HepG2 (cell line): ENCODE results near the gene ITIH3. TPM values are rescaled to one million over a fixed set of nuclear protein-coding genes. Genes with fewer than 3 reads are reported as not detected.

ENCODE experiments used
- ATM ChIP-seq: fragments of 450-650 bp; IDR thresholded peaks from 2 replicates; pipeline ENCODE4 v1.7.1; 2017; ENCODE audit warnings: mild to moderate bottlenecking, borderline replicate concordance
- CENPT ChIP-seq: sonication (generic); formaldehyde crosslinking; IDR thresholded peaks from 2 replicates; pipeline ENCODE4 v1.8.0; 2022; ENCODE audit warnings: low read depth, mild to moderate bottlenecking, moderate library complexity, missing genetic modification reagents
- DZIP1 ChIP-seq: sonication (generic); formaldehyde crosslinking; IDR thresholded peaks from 2 replicates; pipeline ENCODE4 v1.5.0; 2020; ENCODE audit warnings: mild to moderate bottlenecking, missing genetic modification reagents
- EHMT2 ChIP-seq: fragments of 200-600 bp; sonication (generic); IDR thresholded peaks from 2 replicates; pipeline ENCODE4 v1.7.0; 2017; ENCODE audit warnings: antibody characterized with exemption, low read depth, low read length, borderline replicate concordance
- ELF3 ChIP-seq: IDR thresholded peaks from 2 replicates; pipeline ENCODE4 v1.6.1; 2016; ENCODE audit warnings: missing genetic modification reagents, missing compliant biosample characterization
- GABPA ChIP-seq, 2 experiments: IDR thresholded peaks; 2 replicates each; pipeline ENCODE4 v1.6.1; 2011 to 2016; ENCODE audit warnings: low read depth in 2 of 2, low read length in 1 of 2, missing biosample characterization in 1 of 2, missing genetic modification characterization in 1 of 2
- GTF2F1 ChIP-seq: fragments of 150-350 bp; IDR thresholded peaks from 2 replicates; pipeline ENCODE4 v1.6.1; 2014; ENCODE audit warnings: low read length
- MATR3 ChIP-seq: sonication (generic); formaldehyde crosslinking; IDR thresholded peaks from 2 replicates; pipeline ENCODE4 v1.4.0; 2020; ENCODE audit warnings: missing genetic modification reagents
- REPIN1 ChIP-seq: sonication (generic); formaldehyde crosslinking; IDR thresholded peaks from 2 replicates; pipeline ENCODE4 v1.8.0; 2022; ENCODE audit warnings: missing genetic modification reagents, low read depth, mild to moderate bottlenecking, borderline replicate concordance
- SKI ChIP-seq: fragments of 450-650 bp; IDR thresholded peaks from one replicate; pipeline ENCODE4 v1.6.1; 2018; ENCODE audit warnings: mild to moderate bottlenecking; ENCODE audit not compliant: partially characterized antibody
- ZBTB38 ChIP-seq: sonication (generic); formaldehyde crosslinking; IDR thresholded peaks from 2 replicates; pipeline ENCODE4 v1.5.1; 2020; ENCODE audit warnings: mild to moderate bottlenecking, missing genetic modification reagents
- ZFP36 ChIP-seq: fragments of 150-350 bp; IDR thresholded peaks from 2 replicates; pipeline ENCODE4 v1.6.1; 2018; ENCODE audit warnings: borderline replicate concordance, low read length, low read depth; ENCODE audit not compliant: partially characterized antibody
- ZHX2 ChIP-seq, 2 experiments: sonication (generic) in 1 of 2; formaldehyde crosslinking in 1 of 2; IDR thresholded peaks; 2 replicates each; pipeline versions ENCODE4 v1.6.1 to v1.9.0; 2014 to 2022; ENCODE audit warnings: antibody characterized with exemption in 1 of 2, borderline replicate concordance in 1 of 2, inconsistent platforms in 1 of 2, low read depth in 1 of 2, missing genetic modification reagents in 1 of 2
- ZNF143 ChIP-seq: sonication (generic); formaldehyde crosslinking; IDR thresholded peaks from 2 replicates; pipeline ENCODE4 v1.4.0; 2020; ENCODE audit warnings: missing genetic modification reagents
- ZNF362 ChIP-seq: sonication (generic); formaldehyde crosslinking; IDR thresholded peaks from 2 replicates; pipeline ENCODE4 v1.4.0; 2020; ENCODE audit warnings: missing genetic modification reagents, mild to moderate bottlenecking, borderline replicate concordance
- ZNF446 ChIP-seq: sonication (generic); formaldehyde crosslinking; IDR thresholded peaks from 2 replicates; pipeline ENCODE4 v1.5.0; 2020; ENCODE audit warnings: mild to moderate bottlenecking, missing genetic modification reagents
- ZNF530 ChIP-seq: sonication (generic); formaldehyde crosslinking; IDR thresholded peaks from 2 replicates; pipeline ENCODE4 v1.5.0; 2020; ENCODE audit warnings: low read depth, mild to moderate bottlenecking, missing genetic modification reagents
- ZNF766 ChIP-seq: sonication (generic); formaldehyde crosslinking; IDR thresholded peaks from 2 replicates; pipeline ENCODE4 v1.5.0; 2020; ENCODE audit warnings: missing genetic modification reagents, borderline replicate concordance
- polyA plus RNA-seq, 8 experiments: library from polyadenylated mRNA; depleted of rRNA in 3 of 8; stranded (reverse) in 7 of 8; unstranded in 1 of 8; fragments of >200 nt; fragmentation: Illumina TruSeq in 4 of 8; extraction: Trizol in 4 of 8; gene quantifications; 2 replicates each; pipeline versions ENCODE4 v1.2.1 to v1.2.3, GENCODE V29; 2011 to 2016; ENCODE audit warnings: low read depth in 4 of 8, missing spikeins in 1 of 8, mixed read lengths in 1 of 8; ENCODE audit not compliant: insufficient read depth in 1 of 8
- total RNA-seq, 5 experiments: library from RNA; depleted of rRNA; stranded (reverse); fragments of >200 nt; fragmentation: Illumina TruSeq; extraction: Trizol; gene quantifications; 2 replicates each; pipeline ENCODE4 v1.2.3, GENCODE V29; 2016; ENCODE audit warnings: low read depth in 1 of 5

ITIH3 gene
- total and polyA plus RNA-seq, 2 of the 13 experiments (the other 11 are each of a cell fraction or from before 2014, with no cell fraction given): 105 to 632 TPM

GRCh38 chr3:52770496-52771333 lies 23.9 kb upstream of the ITIH3 start, which contains the start of gene NEK4 (continued):
- TF ChIP-seq MATR3 (CRISPR knock-in tag) (no peak), ZNF362 (no peak), ZBTB38 (CRISPR knock-in tag) (peak; percentile 75; the same call in 1 of the 2 replicates), GABPA (IDR thresholded peaks at IDR 0.05; ENCODE audit: low read depth, low read length) (0 out of 2 replicates have a peak, but pooled peaks have one; percentile 16), GABPA (CRISPR knock-in tag; IDR thresholded peaks at IDR 0.05; ENCODE audit: low read depth) (peak; percentile 70), EHMT2 (no peak), REPIN1 (CRISPR knock-in tag) (0 out of 2 replicates have a peak, but pooled peaks have one; percentile 16), DZIP1 (CRISPR knock-in tag) (no peak), ZNF143 (CRISPR knock-in tag) (no peak), ZNF766 (CRISPR knock-in tag) (peak; percentile 85; the same call in 1 of the 2 replicates), ELF3 (peak; percentile 51; the same call in 1 of the 2 replicates), ATM (no peak), ZHX2 (IDR thresholded peaks at IDR 0.05; ENCODE audit: low read depth) (0 out of 2 replicates have a peak, but pooled peaks have one; percentile 6), ZHX2 (CRISPR knock-in tag; IDR thresholded peaks at IDR 0.05; ENCODE audit: borderline replicate concordance) (0 out of 2 replicates have a peak, but pooled peaks have one; percentile 29), ZNF446 (no peak), SKI (no peak), ZNF530 (CRISPR knock-in tag) (no peak), CENPT (CRISPR knock-in tag) (no peak), GTF2F1 (no peak), ZFP36 (no peak)
